Astrocyte (in vitro differentiated cells and primary cell): Measurements from ENCODE around the gene RNF166. TPM values are rescaled to one million over a fixed set of nuclear protein-coding genes. Genes with fewer than 3 reads are reported as not detected.

ENCODE experiments used
- DNase-seq: peaks from one replicate; pipeline ENCODE4 v3.0.0-alpha.2; 2010; ENCODE audit warnings: low read depth
- FAIRE-seq: peaks from 2 replicates; lab custom pipeline; 2011; peaks lifted over from hg19 to GRCh38; lab: Jason Lieb, UNC
- H2AFZ ChIP-seq: 2 replicates; pipeline ENCODE4 v1.6.0; 2012; ENCODE audit warnings: low read depth, low read length, inconsistent platforms
- H3K27ac ChIP-seq: 2 replicates; pipeline ENCODE4 v1.5.1; 2011; ENCODE audit warnings: low read depth, low read length, inconsistent platforms
- H3K27me3 ChIP-seq: 2 replicates; pipeline ENCODE4 v1.6.0; 2011; ENCODE audit warnings: low read length, inconsistent platforms; ENCODE audit not compliant: insufficient read depth
- H3K36me3 ChIP-seq: 2 replicates; pipeline ENCODE4 v1.5.1; 2011; ENCODE audit warnings: low read length, inconsistent platforms; ENCODE audit not compliant: insufficient read depth
- H3K4me1 ChIP-seq: 2 replicates; pipeline ENCODE4 v1.5.1; 2011; ENCODE audit warnings: low read length, inconsistent platforms; ENCODE audit not compliant: insufficient read depth
- H3K4me2 ChIP-seq: 2 replicates; pipeline ENCODE4 v1.6.0; 2012; ENCODE audit warnings: low read length, inconsistent platforms
- H3K4me3 ChIP-seq: 2 replicates; pipeline ENCODE4 v1.5.1; 2011; ENCODE audit warnings: low read depth, mild to moderate bottlenecking, low read length, inconsistent platforms; ENCODE audit not compliant: insufficient read depth
- H3K79me2 ChIP-seq: 2 replicates; pipeline ENCODE4 v1.6.0; 2012; ENCODE audit warnings: mild to moderate bottlenecking, low read length, inconsistent platforms; ENCODE audit not compliant: insufficient read depth
- H3K9ac ChIP-seq: 2 replicates; pipeline ENCODE4 v1.6.0; 2012; ENCODE audit warnings: mild to moderate bottlenecking, low read length, inconsistent platforms
- H3K9me3 ChIP-seq: 2 replicates; pipeline ENCODE4 v1.5.1; 2012; ENCODE audit warnings: low read depth, mild to moderate bottlenecking, low read length, inconsistent platforms; ENCODE audit not compliant: insufficient read depth
- H4K20me1 ChIP-seq: 2 replicates; pipeline ENCODE4 v1.6.0; 2012; ENCODE audit warnings: low read length, inconsistent platforms; ENCODE audit not compliant: insufficient read depth
- H3K27ac Mint-ChIP-seq: one replicate; pipeline ENCODE4 v1.8.0; 2021; ENCODE audit warnings: mild to moderate bottlenecking, mixed read lengths; ENCODE audit not compliant: unreplicated experiment
- H3K27me3 Mint-ChIP-seq: one replicate; pipeline ENCODE4 v1.8.0; 2021; ENCODE audit warnings: low read depth, mixed read lengths; ENCODE audit not compliant: unreplicated experiment
- H3K36me3 Mint-ChIP-seq: one replicate; pipeline ENCODE4 v1.8.0; 2021; ENCODE audit warnings: low read depth, mixed read lengths; ENCODE audit not compliant: unreplicated experiment
- H3K4me1 Mint-ChIP-seq: one replicate; pipeline ENCODE4 v1.8.0; 2021; ENCODE audit warnings: low read depth, mixed read lengths; ENCODE audit not compliant: unreplicated experiment
- H3K4me3 Mint-ChIP-seq: one replicate; pipeline ENCODE4 v1.8.0; 2021; ENCODE audit warnings: mild to moderate bottlenecking, moderate library complexity, mixed read lengths; ENCODE audit not compliant: unreplicated experiment
- H3K9me3 Mint-ChIP-seq: one replicate; pipeline ENCODE4 v1.8.0; 2021; ENCODE audit warnings: mild to moderate bottlenecking, mixed read lengths; ENCODE audit not compliant: unreplicated experiment
- CTCF ChIP-seq: IDR thresholded peaks from 2 replicates; pipeline ENCODE4 v1.5.1; 2011; ENCODE audit warnings: low read depth, mild to moderate bottlenecking, inconsistent platforms, low read length, moderate library complexity; ENCODE audit not compliant: insufficient read depth
- EZH2 ChIP-seq: IDR thresholded peaks from 2 replicates; pipeline ENCODE4 v1.6.1; 2012; ENCODE audit warnings: mild to moderate bottlenecking, low read length, inconsistent platforms; ENCODE audit not compliant: insufficient read depth
- total RNA-seq: library from RNA; stranded (reverse); gene quantifications from 2 replicates; pipeline ENCODE4 v1.2.1, GENCODE V29; 2021

Gene RNF166
- total RNA-seq, 1 donor from 2014 or later = 15.4 TPM

DNA sequence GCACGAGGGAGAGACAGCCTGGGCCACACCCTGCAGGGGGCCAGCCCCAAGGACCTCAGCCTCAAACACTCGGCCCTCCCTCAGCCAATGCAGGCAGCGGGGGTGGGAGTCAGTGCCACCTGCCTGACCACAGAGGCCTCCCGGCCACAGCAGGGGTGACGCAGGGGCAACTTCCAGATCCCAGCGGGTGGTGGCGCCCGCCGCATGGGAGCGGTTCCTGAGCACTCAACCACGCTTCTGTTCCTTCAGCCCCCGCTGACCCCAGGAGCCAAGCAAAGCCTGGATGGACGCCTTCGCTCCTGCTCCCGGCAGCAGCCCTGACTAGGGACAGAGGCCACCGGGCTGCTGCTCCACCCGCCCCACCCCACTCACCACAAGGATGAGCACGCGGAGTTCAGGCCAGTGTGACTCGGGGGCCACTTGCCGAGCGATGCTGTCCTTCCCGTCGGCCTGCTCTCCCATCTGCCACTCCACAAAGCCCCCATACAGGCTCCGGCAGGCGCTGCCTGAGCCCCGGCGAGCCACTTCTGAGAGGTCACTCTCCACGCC is 50.4 kb downstream of the RNF166 start:
- no peak for TF ChIP-seq CTCF
- TF ChIP-seq EZH2 = no peak
- H3K9me3 ChIP-seq = no peaks in the 10 kb centered on the region
- H3K4me2 ChIP-seq = no peak overlapping the region
- H3K4me1 ChIP-seq = peaks cover 6% of the 10 kb centered on the region
- H3K27me3 ChIP-seq = no peaks in the 10 kb centered on the region
- H3K4me3 ChIP-seq = no peak overlapping the region
- Mint-ChIP-seq H3K36me3 (no peaks in the 10 kb centered on the region), H3K27ac (no peak overlapping the region), H3K4me3 (no peak overlapping the region), H3K9me3 (no peaks in the 10 kb centered on the region), H3K27me3 (no peaks in the 10 kb centered on the region), H3K4me1 (no peaks in the 10 kb centered on the region)
- FAIRE-seq (no peak), DNase-seq (no peak)
- peaks cover 15% of the 10 kb centered on the region for H3K79me2 ChIP-seq
- H2AFZ ChIP-seq = no peak overlapping the region
- H4K20me1 ChIP-seq = peaks cover 43% of the 10 kb centered on the region
- no peaks in the 10 kb centered on the region for H3K36me3 ChIP-seq
- H3K9ac ChIP-seq = no peak overlapping the region
- no peak overlapping the region for H3K27ac ChIP-seq

DNA sequence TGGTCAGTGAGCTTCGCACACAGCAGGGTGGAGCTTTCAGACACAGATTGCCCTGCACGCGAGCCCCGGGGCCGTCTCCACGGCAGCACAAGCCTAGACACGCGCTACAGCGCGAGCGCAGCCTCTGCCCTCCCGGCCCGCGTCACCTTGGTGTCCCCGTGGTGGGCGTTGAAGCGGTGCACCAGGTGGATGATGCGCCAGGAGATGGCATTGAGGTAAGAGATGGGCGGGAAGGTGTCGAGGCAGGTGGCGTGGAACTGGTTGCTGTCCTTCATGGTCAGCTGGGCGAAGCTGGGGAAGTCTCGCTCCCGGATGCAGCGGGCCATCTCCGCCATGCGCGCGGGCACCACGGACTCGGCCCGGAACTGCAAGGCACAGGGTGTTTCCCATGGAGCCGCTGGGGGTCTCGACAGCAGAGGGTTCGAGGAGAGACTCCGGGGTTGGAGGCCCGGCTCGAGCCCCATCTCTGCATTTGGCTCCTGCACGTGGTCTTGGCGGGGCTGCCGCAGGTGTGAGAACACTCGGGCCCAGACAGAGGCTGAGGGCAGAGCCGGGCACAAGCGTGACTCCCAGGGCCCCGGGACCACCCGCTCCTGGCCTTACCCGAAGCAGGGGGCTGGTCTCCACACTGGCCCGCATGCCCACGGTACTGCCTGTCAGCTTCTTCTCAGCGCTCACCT is 51.0 kb downstream of the RNF166 start:
- FAIRE-seq (no peak), DNase-seq (no peak)
- H3K4me2 ChIP-seq = no peak overlapping the region
- H3K4me1 Mint-ChIP-seq = no peaks in the 10 kb centered on the region
- H4K20me1 ChIP-seq = peaks cover 44% of the 10 kb centered on the region
- H3K9me3 ChIP-seq = no peaks in the 10 kb centered on the region
- H3K4me3 Mint-ChIP-seq = no peak overlapping the region
- H3K4me1 ChIP-seq = peaks cover 6% of the 10 kb centered on the region
- H3K27me3 ChIP-seq = no peaks in the 10 kb centered on the region
- H3K4me3 ChIP-seq = no peak overlapping the region
- no peaks in the 10 kb centered on the region for H3K36me3 ChIP-seq
- H3K9ac ChIP-seq = no peak overlapping the region
- H3K27ac Mint-ChIP-seq = no peak overlapping the region
- TF ChIP-seq CTCF (no peak), EZH2 (no peak)
- no peak overlapping the region for H2AFZ ChIP-seq
- peaks cover 14% of the 10 kb centered on the region for H3K79me2 ChIP-seq
- no peaks in the 10 kb centered on the region for H3K27me3 Mint-ChIP-seq
- H3K9me3 Mint-ChIP-seq = no peaks in the 10 kb centered on the region
- no peak overlapping the region for H3K27ac ChIP-seq
- no peaks in the 10 kb centered on the region for H3K36me3 Mint-ChIP-seq

DNA sequence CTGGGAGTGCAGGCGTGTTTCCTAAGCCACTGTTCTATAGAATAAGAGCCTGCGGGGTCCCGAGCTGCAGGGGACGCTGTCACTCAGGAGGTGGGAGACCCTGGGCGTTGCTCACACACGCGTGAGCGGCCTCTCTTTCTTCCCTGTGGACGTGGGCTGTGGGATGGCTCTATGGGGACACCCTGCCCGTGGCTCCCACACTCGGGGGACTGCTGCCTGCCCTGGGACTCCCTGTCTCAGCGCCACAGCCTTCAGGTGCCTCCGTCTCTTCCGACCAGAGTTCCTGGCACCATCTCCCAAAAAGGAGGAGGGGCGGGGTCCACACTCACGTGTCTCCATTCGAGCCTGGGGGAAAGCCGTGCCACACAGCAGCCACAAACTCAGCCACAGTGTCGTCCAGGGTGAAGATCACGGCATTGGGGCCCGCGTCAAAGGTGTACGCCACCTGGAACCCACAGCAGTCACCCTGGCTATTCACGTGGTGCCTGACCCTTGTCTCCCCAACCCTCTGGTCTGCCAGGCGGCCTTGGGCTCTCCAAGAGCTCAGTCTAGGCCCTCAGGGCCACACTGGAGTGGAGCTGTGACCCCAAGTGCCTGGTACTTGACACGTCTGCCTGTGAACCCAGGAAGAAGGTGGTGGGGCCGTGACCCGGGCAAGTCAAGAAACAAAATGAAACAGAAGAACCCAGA is 51.7 kb downstream of the RNF166 start:
- no peak overlapping the region for H2AFZ ChIP-seq
- Mint-ChIP-seq H3K9me3 (no peaks in the 10 kb centered on the region), H3K4me1 (no peaks in the 10 kb centered on the region), H3K27me3 (no peaks in the 10 kb centered on the region), H3K4me3 (no peak overlapping the region), H3K36me3 (no peaks in the 10 kb centered on the region), H3K27ac (no peak overlapping the region)
- H3K36me3 ChIP-seq = no peaks in the 10 kb centered on the region
- peaks cover 44% of the 10 kb centered on the region for H4K20me1 ChIP-seq
- H3K4me1 ChIP-seq = peaks cover 12% of the 10 kb centered on the region
- no peak overlapping the region for H3K9ac ChIP-seq
- TF ChIP-seq CTCF (no peak), EZH2 (no peak)
- no peak overlapping the region for H3K27ac ChIP-seq
- DNase-seq (no peak), FAIRE-seq (no peak)
- H3K4me3 ChIP-seq = no peak overlapping the region
- no peaks in the 10 kb centered on the region for H3K27me3 ChIP-seq
- H3K4me2 ChIP-seq = no peak overlapping the region
- H3K79me2 ChIP-seq = peaks cover 8% of the 10 kb centered on the region
- H3K9me3 ChIP-seq = no peaks in the 10 kb centered on the region
